WTC11 (cell line): Measurements from ENCODE around the gene RADIL. TPM values are rescaled to one million over a fixed set of nuclear protein-coding genes. Genes with fewer than 3 reads are reported as not detected.
A peak's percentile ranks its signal among the peaks of the same experiment; 100 is the strongest.

Experiments used
- ATAC-seq: fragments of 200-7000 bp; cut with Tn5 transposase; 2 replicates; pipeline ENCODE4 v1.10.0; 2021; ENCODE audit warnings: mild to moderate bottlenecking, moderate library complexity
- CTCF ChIA-PET: fragments of 300-600 bp; sonication (Branson Sonifier 250); formaldehyde crosslinking; loops from one replicate; lab custom pipeline; 2021; ENCODE audit warnings: antibody characterized with exemption; lab: Charles Lee
- POLR2A ChIA-PET: fragments of 350-600 bp; sonication (Branson Sonifier 250); formaldehyde crosslinking; loops from one replicate; lab custom pipeline; 2021; ENCODE audit warnings: antibody characterized with exemption; lab: Charles Lee
- DNase-seq: peaks from one replicate; pipeline ENCODE4 v3.0.0; 2021; ENCODE audit warnings: low spot score
- H3K27ac Mint-ChIP-seq: 2 replicates; pipeline ENCODE4 v1.8.0; 2021; ENCODE audit warnings: mixed read lengths
- H3K27me3 Mint-ChIP-seq: 2 replicates; pipeline ENCODE4 v1.8.0; 2021; ENCODE audit warnings: low read depth, mild to moderate bottlenecking, moderate library complexity, mixed read lengths
- H3K36me3 Mint-ChIP-seq: 2 replicates; pipeline ENCODE4 v1.8.0; 2021; ENCODE audit warnings: mixed read lengths
- H3K4me1 Mint-ChIP-seq: 2 replicates; pipeline ENCODE4 v1.8.0; 2022; ENCODE audit warnings: mixed read lengths
- H3K4me3 Mint-ChIP-seq: 2 replicates; pipeline ENCODE4 v1.8.0; 2021; ENCODE audit warnings: mild to moderate bottlenecking, moderate library complexity, mixed read lengths
- H3K9me3 Mint-ChIP-seq: 2 replicates; pipeline ENCODE4 v1.8.0; 2021; ENCODE audit warnings: mixed read lengths
- GABPB1 ChIP-seq: sonication (generic); formaldehyde crosslinking; IDR thresholded peaks from 2 replicates; pipeline ENCODE4 v1.8.1; 2023; ENCODE audit warnings: mild to moderate bottlenecking, missing genetic modification reagents
- JUN ChIP-seq: sonication (generic); formaldehyde crosslinking; IDR thresholded peaks from 2 replicates; pipeline ENCODE4 v1.8.0; 2023; ENCODE audit warnings: mild to moderate bottlenecking, missing genetic modification reagents
- MXD4 ChIP-seq: fragments of 250-450 bp; sonication (Bioruptor Pico); IDR thresholded peaks from 2 replicates; pipeline ENCODE4 v1.8.0; 2021; ENCODE audit warnings: mild to moderate bottlenecking, moderate library complexity, borderline replicate concordance
- TCF7 ChIP-seq: sonication (generic); formaldehyde crosslinking; IDR thresholded peaks from 2 replicates; pipeline ENCODE4 v1.8.0; 2022; ENCODE audit warnings: mild to moderate bottlenecking, low read depth, missing genetic modification reagents, moderate library complexity
- ZNF263 ChIP-seq: sonication (generic); formaldehyde crosslinking; IDR thresholded peaks from 2 replicates; pipeline ENCODE4 v1.8.1; 2022; ENCODE audit warnings: low read depth, mild to moderate bottlenecking, moderate library complexity, missing genetic modification reagents
- total RNA-seq: library from RNA; stranded (reverse); gene quantifications from 3 replicates; pipeline ENCODE4 v1.2.3, GENCODE V29; 2021
- TF ChIP-seq, protein P1 (sequence below): fragments of 250-450 bp; sonication (Bioruptor Pico); IDR thresholded peaks from 2 replicates; pipeline ENCODE4 v1.9.0; 2021; ENCODE audit warnings: mild to moderate bottlenecking
- TF ChIP-seq, protein P2 (sequence below): sonication (generic); formaldehyde crosslinking; IDR thresholded peaks from 2 replicates; pipeline ENCODE4 v1.8.1; 2023; ENCODE audit warnings: mild to moderate bottlenecking, missing genetic modification reagents
- TF ChIP-seq, protein P3 (sequence below): fragments of 200-600 bp; IDR thresholded peaks from 2 replicates; pipeline ENCODE4 v1.8.0; 2022; ENCODE audit warnings: antibody characterized with exemption
- TF ChIP-seq, protein P4 (sequence below): sonication (generic); formaldehyde crosslinking; IDR thresholded peaks from 2 replicates; pipeline ENCODE4 v1.8.1; 2023; ENCODE audit warnings: mild to moderate bottlenecking, missing genetic modification reagents
- TF ChIP-seq, protein P5 (sequence below): sonication (generic); formaldehyde crosslinking; conservative IDR thresholded peaks from 2 replicates; pipeline ENCODE4 v1.8.1; 2022; ENCODE audit warnings: mild to moderate bottlenecking, missing genetic modification reagents
- TF ChIP-seq, protein P6 (sequence below): sonication (generic); formaldehyde crosslinking; IDR thresholded peaks from 2 replicates; pipeline ENCODE4 v1.8.1; 2022; ENCODE audit warnings: missing genetic modification reagents, borderline replicate concordance
- TF ChIP-seq, protein P7 (sequence below): sonication (generic); formaldehyde crosslinking; IDR thresholded peaks from 2 replicates; pipeline ENCODE4 v1.8.0; 2022; ENCODE audit warnings: mild to moderate bottlenecking, missing genetic modification reagents

The RADIL gene
- total RNA-seq, 1 experiment from 2014 or later, result 11.1 TPM

DNA sequence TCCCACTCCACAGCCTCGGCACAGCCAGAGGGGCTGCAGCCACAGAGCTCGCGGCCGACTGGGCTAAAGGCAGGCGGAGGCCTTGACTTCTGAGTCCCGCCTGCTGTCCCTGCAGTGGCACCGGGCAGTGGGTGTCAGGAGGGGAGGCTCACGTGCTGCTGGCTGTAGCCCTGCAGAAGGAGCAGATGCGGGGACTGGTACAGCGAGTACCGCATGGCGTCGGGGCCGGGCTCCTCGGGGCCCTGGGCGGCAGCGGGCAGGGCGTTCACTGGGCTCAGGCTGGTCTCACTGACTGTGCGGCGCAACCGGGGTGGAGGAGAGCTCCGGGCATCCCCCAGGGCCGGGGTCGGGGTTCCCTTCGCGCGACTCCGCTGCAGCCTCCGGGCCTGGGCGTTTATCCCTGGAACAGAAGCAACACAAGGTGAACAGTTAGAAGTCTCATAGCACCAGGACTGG lies 47.3 kb downstream of the RADIL start (continued):
- TF ChIP-seq, protein P1, sequence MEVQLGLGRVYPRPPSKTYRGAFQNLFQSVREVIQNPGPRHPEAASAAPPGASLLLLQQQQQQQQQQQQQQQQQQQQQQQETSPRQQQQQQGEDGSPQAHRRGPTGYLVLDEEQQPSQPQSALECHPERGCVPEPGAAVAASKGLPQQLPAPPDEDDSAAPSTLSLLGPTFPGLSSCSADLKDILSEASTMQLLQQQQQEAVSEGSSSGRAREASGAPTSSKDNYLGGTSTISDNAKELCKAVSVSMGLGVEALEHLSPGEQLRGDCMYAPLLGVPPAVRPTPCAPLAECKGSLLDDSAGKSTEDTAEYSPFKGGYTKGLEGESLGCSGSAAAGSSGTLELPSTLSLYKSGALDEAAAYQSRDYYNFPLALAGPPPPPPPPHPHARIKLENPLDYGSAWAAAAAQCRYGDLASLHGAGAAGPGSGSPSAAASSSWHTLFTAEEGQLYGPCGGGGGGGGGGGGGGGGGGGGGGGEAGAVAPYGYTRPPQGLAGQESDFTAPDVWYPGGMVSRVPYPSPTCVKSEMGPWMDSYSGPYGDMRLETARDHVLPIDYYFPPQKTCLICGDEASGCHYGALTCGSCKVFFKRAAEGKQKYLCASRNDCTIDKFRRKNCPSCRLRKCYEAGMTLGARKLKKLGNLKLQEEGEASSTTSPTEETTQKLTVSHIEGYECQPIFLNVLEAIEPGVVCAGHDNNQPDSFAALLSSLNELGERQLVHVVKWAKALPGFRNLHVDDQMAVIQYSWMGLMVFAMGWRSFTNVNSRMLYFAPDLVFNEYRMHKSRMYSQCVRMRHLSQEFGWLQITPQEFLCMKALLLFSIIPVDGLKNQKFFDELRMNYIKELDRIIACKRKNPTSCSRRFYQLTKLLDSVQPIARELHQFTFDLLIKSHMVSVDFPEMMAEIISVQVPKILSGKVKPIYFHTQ (CRISPR knock-in tag), result no peak

DNA sequence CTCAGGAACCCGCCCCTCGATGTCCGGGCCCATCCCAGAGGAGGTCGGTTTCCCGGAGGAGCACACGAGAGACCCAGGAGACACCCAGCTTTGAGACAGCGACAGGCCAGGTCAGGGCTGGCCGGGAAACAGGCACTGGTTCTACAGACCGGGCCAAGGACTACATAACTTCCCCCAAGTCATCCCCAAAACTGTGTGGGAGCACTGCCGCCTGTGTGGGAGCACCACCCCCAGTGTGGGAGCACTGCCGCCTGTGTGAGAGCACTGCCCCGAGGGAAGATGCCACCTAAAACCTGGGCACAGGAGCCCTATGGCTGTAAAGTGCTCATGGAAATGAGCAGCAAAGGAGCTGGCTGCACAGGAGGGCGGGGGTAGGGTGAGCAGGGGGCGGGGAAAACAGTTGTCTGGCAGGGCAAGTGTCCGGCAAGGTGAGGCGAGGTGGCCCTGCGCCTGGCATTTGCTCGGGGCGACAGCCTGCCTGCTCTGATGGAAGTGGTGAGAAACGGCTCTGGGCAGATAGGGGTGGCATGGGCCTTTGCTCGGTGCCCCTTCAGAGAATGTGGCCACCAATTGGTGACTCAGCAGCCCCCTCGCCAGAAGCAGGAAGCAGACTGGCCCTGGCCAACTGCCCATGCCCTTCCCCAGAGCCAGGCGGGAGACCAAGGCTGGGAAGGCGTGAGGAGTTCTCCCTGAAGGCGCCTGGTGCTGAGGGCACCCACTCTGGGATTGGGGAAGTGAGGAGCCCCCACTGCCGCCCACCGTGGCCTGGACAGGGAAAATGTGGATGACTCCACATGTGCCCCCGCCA lies 47.9 kb downstream of the RADIL start:
- no peak for ATAC-seq
- POLR2A ChIA-PET, result no interaction called here
- no peaks in the 10 kb centered on the region for H3K36me3 Mint-ChIP-seq
- no peaks in the 10 kb centered on the region for H3K27me3 Mint-ChIP-seq
- CTCF ChIA-PET, result interaction anchor here (1.1 to 1.3 kb wide), 2 partner anchors 11 to 48 kb away, joined by 4 to 5 read pairs; partner anchors contain the start of gene RADIL
- TF ChIP-seq, protein P2, sequence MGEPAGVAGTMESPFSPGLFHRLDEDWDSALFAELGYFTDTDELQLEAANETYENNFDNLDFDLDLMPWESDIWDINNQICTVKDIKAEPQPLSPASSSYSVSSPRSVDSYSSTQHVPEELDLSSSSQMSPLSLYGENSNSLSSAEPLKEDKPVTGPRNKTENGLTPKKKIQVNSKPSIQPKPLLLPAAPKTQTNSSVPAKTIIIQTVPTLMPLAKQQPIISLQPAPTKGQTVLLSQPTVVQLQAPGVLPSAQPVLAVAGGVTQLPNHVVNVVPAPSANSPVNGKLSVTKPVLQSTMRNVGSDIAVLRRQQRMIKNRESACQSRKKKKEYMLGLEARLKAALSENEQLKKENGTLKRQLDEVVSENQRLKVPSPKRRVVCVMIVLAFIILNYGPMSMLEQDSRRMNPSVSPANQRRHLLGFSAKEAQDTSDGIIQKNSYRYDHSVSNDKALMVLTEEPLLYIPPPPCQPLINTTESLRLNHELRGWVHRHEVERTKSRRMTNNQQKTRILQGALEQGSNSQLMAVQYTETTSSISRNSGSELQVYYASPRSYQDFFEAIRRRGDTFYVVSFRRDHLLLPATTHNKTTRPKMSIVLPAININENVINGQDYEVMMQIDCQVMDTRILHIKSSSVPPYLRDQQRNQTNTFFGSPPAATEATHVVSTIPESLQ (CRISPR knock-in tag), result no peak
- TF ChIP-seq ZNF263 (peak; percentile 83), MXD4 (CRISPR knock-in tag) (no peak), TCF7 (CRISPR knock-in tag) (no peak)
- TF ChIP-seq, protein P3, sequence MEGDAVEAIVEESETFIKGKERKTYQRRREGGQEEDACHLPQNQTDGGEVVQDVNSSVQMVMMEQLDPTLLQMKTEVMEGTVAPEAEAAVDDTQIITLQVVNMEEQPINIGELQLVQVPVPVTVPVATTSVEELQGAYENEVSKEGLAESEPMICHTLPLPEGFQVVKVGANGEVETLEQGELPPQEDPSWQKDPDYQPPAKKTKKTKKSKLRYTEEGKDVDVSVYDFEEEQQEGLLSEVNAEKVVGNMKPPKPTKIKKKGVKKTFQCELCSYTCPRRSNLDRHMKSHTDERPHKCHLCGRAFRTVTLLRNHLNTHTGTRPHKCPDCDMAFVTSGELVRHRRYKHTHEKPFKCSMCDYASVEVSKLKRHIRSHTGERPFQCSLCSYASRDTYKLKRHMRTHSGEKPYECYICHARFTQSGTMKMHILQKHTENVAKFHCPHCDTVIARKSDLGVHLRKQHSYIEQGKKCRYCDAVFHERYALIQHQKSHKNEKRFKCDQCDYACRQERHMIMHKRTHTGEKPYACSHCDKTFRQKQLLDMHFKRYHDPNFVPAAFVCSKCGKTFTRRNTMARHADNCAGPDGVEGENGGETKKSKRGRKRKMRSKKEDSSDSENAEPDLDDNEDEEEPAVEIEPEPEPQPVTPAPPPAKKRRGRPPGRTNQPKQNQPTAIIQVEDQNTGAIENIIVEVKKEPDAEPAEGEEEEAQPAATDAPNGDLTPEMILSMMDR, result no peak
- TF ChIP-seq, protein P4, sequence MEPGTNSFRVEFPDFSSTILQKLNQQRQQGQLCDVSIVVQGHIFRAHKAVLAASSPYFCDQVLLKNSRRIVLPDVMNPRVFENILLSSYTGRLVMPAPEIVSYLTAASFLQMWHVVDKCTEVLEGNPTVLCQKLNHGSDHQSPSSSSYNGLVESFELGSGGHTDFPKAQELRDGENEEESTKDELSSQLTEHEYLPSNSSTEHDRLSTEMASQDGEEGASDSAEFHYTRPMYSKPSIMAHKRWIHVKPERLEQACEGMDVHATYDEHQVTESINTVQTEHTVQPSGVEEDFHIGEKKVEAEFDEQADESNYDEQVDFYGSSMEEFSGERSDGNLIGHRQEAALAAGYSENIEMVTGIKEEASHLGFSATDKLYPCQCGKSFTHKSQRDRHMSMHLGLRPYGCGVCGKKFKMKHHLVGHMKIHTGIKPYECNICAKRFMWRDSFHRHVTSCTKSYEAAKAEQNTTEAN (CRISPR knock-in tag), result no peak
- TF ChIP-seq, protein P5, sequence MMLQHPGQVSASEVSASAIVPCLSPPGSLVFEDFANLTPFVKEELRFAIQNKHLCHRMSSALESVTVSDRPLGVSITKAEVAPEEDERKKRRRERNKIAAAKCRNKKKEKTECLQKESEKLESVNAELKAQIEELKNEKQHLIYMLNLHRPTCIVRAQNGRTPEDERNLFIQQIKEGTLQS (CRISPR knock-in tag), result no peak
- TF ChIP-seq, all 79 proteins: peak for 1
- 0 out of 2 replicates have a peak, but pooled peaks cover 5% of the 10 kb centered on the region for H3K4me1 Mint-ChIP-seq
- DNase-seq, result no peak
- no peak overlapping the region for H3K27ac Mint-ChIP-seq
- H3K4me3 Mint-ChIP-seq, result no peak overlapping the region
- H3K9me3 Mint-ChIP-seq, result no peaks in the 10 kb centered on the region

DNA sequence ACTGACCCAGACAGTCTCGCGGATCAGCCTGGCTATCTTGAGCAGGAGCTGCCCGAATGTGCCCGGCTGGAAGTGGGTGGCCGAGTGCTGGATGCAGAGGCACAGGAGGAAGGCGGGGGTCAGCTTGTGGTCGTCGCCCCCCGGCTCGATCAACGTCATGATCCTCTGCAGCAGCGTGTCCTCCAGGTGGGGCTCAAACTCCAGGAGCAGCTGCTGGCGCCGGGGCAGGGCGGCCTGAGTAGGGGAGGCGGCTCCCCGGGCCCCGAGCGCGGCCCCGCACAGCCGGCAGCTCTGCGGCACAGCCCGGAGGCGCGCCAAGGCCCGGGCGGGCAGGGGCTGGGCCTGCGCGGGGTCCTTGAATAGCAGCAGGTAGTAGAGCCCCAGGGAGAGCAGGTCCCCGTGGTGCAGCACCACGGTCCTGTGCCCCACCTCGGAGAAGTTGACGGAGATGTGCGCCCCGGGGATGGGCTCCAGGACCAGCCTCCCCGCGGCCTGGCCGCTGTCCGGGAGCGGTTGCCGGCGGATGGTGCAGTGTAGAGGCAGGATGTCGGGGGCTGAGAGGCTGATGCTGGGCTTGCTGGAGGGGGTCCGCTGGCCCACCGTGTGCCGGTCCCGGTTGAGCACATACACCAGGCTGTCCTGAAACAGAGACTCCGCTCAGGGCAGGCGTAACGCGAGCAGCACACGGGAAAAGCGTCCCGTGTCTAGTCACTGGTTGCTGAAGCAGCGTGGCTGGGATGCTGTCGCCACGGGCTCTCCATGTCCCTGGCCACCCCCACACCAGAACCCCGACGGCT lies 48.7 kb downstream of the RADIL start:
- H3K9me3 Mint-ChIP-seq, result no peaks in the 10 kb centered on the region
- H3K27me3 Mint-ChIP-seq, result no peaks in the 10 kb centered on the region
- no peak overlapping the region for H3K4me3 Mint-ChIP-seq
- CTCF ChIA-PET, result interaction anchor here (1.5 to 5.7 kb wide), 2 partner anchors 11 to 49 kb away, joined by 6 to 83 read pairs; partner anchors contain the start of gene RADIL
- no peaks in the 10 kb centered on the region for H3K36me3 Mint-ChIP-seq
- DNase-seq (no peak), ATAC-seq (no peak)
- no peak overlapping the region for H3K27ac Mint-ChIP-seq
- TF ChIP-seq, protein P6, sequence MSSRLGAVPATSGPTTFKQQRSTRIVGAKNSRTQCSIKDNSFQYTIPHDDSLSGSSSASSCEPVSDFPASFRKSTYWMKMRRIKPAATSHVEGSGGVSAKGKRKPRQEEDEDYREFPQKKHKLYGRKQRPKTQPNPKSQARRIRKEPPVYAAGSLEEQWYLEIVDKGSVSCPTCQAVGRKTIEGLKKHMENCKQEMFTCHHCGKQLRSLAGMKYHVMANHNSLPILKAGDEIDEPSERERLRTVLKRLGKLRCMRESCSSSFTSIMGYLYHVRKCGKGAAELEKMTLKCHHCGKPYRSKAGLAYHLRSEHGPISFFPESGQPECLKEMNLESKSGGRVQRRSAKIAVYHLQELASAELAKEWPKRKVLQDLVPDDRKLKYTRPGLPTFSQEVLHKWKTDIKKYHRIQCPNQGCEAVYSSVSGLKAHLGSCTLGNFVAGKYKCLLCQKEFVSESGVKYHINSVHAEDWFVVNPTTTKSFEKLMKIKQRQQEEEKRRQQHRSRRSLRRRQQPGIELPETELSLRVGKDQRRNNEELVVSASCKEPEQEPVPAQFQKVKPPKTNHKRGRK (CRISPR knock-in tag), result no peak
- TF ChIP-seq JUN (CRISPR knock-in tag) (no peak), GABPB1 (CRISPR knock-in tag) (no peak)
- TF ChIP-seq, protein P7, sequence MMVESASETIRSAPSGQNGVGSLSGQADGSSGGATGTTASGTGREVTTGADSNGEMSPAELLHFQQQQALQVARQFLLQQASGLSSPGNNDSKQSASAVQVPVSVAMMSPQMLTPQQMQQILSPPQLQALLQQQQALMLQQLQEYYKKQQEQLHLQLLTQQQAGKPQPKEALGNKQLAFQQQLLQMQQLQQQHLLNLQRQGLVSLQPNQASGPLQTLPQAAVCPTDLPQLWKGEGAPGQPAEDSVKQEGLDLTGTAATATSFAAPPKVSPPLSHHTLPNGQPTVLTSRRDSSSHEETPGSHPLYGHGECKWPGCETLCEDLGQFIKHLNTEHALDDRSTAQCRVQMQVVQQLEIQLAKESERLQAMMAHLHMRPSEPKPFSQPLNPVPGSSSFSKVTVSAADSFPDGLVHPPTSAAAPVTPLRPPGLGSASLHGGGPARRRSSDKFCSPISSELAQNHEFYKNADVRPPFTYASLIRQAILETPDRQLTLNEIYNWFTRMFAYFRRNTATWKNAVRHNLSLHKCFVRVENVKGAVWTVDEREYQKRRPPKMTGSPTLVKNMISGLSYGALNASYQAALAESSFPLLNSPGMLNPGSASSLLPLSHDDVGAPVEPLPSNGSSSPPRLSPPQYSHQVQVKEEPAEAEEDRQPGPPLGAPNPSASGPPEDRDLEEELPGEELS (CRISPR knock-in tag), result no peak
- peaks cover 7% of the 10 kb centered on the region for H3K4me1 Mint-ChIP-seq
- POLR2A ChIA-PET, result no interaction called here
